HepG2 (cell line): Measurements from ENCODE around the gene MNAT1. TPM values are rescaled to one million over a fixed set of nuclear protein-coding genes. Genes with fewer than 3 reads are reported as not detected.

ENCODE experiments used
- BRCA1 ChIP-seq: sonication (generic); formaldehyde crosslinking; IDR thresholded peaks from 2 replicates; pipeline ENCODE4 v1.4.0; 2020; ENCODE audit warnings: missing genetic modification reagents
- CEBPG ChIP-seq: IDR thresholded peaks from 2 replicates; pipeline ENCODE4 v1.6.1; 2016
- EED ChIP-seq: sonication (generic); formaldehyde crosslinking; IDR thresholded peaks from 2 replicates; pipeline ENCODE4 v1.5.0; 2020; ENCODE audit warnings: mild to moderate bottlenecking, missing genetic modification reagents
- GATA4 ChIP-seq: sonication (generic); IDR thresholded peaks from 2 replicates; pipeline ENCODE4 v1.6.1; 2016; ENCODE audit warnings: antibody characterized with exemption, low read depth, borderline replicate concordance
- HOXA3 ChIP-seq: sonication (generic); formaldehyde crosslinking; IDR thresholded peaks from 2 replicates; pipeline ENCODE4 v1.5.0; 2020; ENCODE audit warnings: missing genetic modification reagents
- IKZF1 ChIP-seq: fragments of 450-650 bp; IDR thresholded peaks from 2 replicates; pipeline ENCODE4 v1.7.1; 2016
- KDM1A ChIP-seq: IDR thresholded peaks from 2 replicates; pipeline ENCODE4 v1.6.1; 2016; ENCODE audit warnings: missing compliant biosample characterization
- NR2F2 ChIP-seq: IDR thresholded peaks from 2 replicates; pipeline ENCODE4 v1.6.1; 2012; ENCODE audit warnings: low read depth, inconsistent platforms, borderline replicate concordance
- PPARG ChIP-seq: conservative IDR thresholded peaks from 2 replicates; pipeline ENCODE4 v1.6.1; 2016; ENCODE audit warnings: missing biosample characterization, missing genetic modification reagents
- RAD51 ChIP-seq: fragments of 450-650 bp; IDR thresholded peaks from 2 replicates; pipeline ENCODE4 v1.6.1; 2016; ENCODE audit warnings: borderline replicate concordance
- SOX5 ChIP-seq: IDR thresholded peaks from 2 replicates; pipeline ENCODE4 v1.6.1; 2016; ENCODE audit warnings: borderline replicate concordance
- SP4 ChIP-seq: sonication (generic); formaldehyde crosslinking; IDR thresholded peaks from 2 replicates; pipeline ENCODE4 v1.8.1; 2023; ENCODE audit warnings: mild to moderate bottlenecking, missing genetic modification reagents
- TARDBP ChIP-seq: sonication (generic); formaldehyde crosslinking; IDR thresholded peaks from 2 replicates; pipeline ENCODE4 v1.8.0; 2022; ENCODE audit warnings: mild to moderate bottlenecking, missing genetic modification reagents
- TBX3 ChIP-seq: fragments of 450-650 bp; IDR thresholded peaks from 2 replicates; pipeline ENCODE4 v1.6.1; 2017; ENCODE audit warnings: antibody characterized with exemption, mild to moderate bottlenecking, inconsistent platforms, borderline replicate concordance
- ZBTB20 ChIP-seq: sonication (generic); formaldehyde crosslinking; IDR thresholded peaks from 2 replicates; pipeline ENCODE4 v1.8.1; 2023; ENCODE audit warnings: missing genetic modification reagents, low read depth, mild to moderate bottlenecking, borderline replicate concordance
- ZFAT ChIP-seq: sonication (generic); formaldehyde crosslinking; conservative IDR thresholded peaks from 2 replicates; pipeline ENCODE4 v1.8.1; 2023; ENCODE audit warnings: missing genetic modification reagents, inconsistent platforms
- ZNF556 ChIP-seq: sonication (generic); formaldehyde crosslinking; IDR thresholded peaks from 2 replicates; pipeline ENCODE4 v1.4.0; 2020; ENCODE audit warnings: mild to moderate bottlenecking, missing genetic modification reagents, borderline replicate concordance
- ZSCAN12 ChIP-seq: sonication (generic); formaldehyde crosslinking; IDR thresholded peaks from 2 replicates; pipeline ENCODE4 v1.9.0; 2021; ENCODE audit warnings: mild to moderate bottlenecking, missing genetic modification reagents
- polyA plus RNA-seq, 8 experiments: library from polyadenylated mRNA; depleted of rRNA in 3 of 8; stranded (reverse) in 7 of 8; unstranded in 1 of 8; fragments of >200 nt; fragmentation: Illumina TruSeq in 4 of 8; extraction: Trizol in 4 of 8; gene quantifications; 2 replicates each; pipeline versions ENCODE4 v1.2.1 to v1.2.3, GENCODE V29; 2011 to 2016; ENCODE audit warnings: low read depth in 4 of 8, missing spikeins in 1 of 8, mixed read lengths in 1 of 8; ENCODE audit not compliant: insufficient read depth in 1 of 8
- total RNA-seq, 5 experiments: library from RNA; depleted of rRNA; stranded (reverse); fragments of >200 nt; fragmentation: Illumina TruSeq; extraction: Trizol; gene quantifications; 2 replicates each; pipeline ENCODE4 v1.2.3, GENCODE V29; 2016; ENCODE audit warnings: low read depth in 1 of 5
- TF ChIP-seq, protein P1 (sequence below): sonication (generic); formaldehyde crosslinking; conservative IDR thresholded peaks from 2 replicates; pipeline ENCODE4 v1.4.0; 2020; ENCODE audit warnings: missing genetic modification reagents
- TF ChIP-seq, protein P2 (sequence below): sonication (generic); formaldehyde crosslinking; IDR thresholded peaks from 2 replicates; pipeline ENCODE4 v1.5.0; 2020; ENCODE audit warnings: missing genetic modification reagents
- TF ChIP-seq, protein P3 (sequence below): sonication (generic); formaldehyde crosslinking; IDR thresholded peaks from 2 replicates; pipeline ENCODE4 v1.4.0; 2020; ENCODE audit warnings: missing genetic modification reagents
- TF ChIP-seq, protein P4 (sequence below): IDR thresholded peaks from 2 replicates; pipeline ENCODE4 v1.6.1; 2018; ENCODE audit warnings: missing genetic modification reagents, mild to moderate bottlenecking, missing compliant biosample characterization
- TF ChIP-seq, protein P5 (sequence below): sonication (generic); formaldehyde crosslinking; IDR thresholded peaks from 2 replicates; pipeline ENCODE4 v1.4.0; 2020; ENCODE audit warnings: missing genetic modification reagents
- TF ChIP-seq, protein P6 (sequence below): sonication (generic); formaldehyde crosslinking; IDR thresholded peaks from 2 replicates; pipeline ENCODE4 v1.8.0; 2023; ENCODE audit warnings: mild to moderate bottlenecking, missing genetic modification reagents

The MNAT1 gene
- total and polyA plus RNA-seq, 2 of the 13 experiments (the other 11 are each of a cell fraction or from before 2014, with no cell fraction given): 49.2 to 94.8 TPM

DNA sequence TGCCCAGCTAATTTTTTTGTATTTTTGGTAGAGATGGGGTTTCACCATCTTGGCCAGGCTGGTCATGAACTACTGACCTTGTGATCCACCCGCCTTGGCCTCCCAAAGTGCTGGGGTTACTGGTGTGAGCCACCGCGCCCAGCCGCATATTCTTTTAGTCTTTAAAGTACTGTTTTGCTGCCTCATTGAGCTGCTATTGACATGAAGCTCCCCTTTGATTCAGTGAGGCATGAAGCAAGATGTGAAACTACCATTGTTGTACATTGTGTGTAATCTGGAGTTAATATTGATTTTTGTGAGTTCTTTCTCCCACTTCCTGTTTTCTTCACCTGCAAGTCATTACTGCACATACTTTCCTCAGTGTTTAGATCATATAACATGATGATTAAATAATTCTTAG lies 80.8 kb downstream of the MNAT1 start (continued):
- peak; percentile 36; the same call in 1 of the 2 replicates for TF ChIP-seq HOXA3 (CRISPR knock-in tag)
- TF ChIP-seq KDM1A: peak; percentile 90
- TF ChIP-seq RAD51: no peak
- peak; percentile 75 for TF ChIP-seq CEBPG
- TF ChIP-seq NR2F2: 0 out of 2 replicates have a peak, but pooled peaks have one; percentile 29
- TF ChIP-seq ZBTB20 (CRISPR knock-in tag): no peak
- no peak for TF ChIP-seq ZNF556
- no peak for TF ChIP-seq ZSCAN12 (CRISPR knock-in tag)
- peak; percentile 74 for TF ChIP-seq PPARG (CRISPR knock-in tag)
- no peak for TF ChIP-seq ZFAT (CRISPR knock-in tag)
- TF ChIP-seq, protein P1, sequence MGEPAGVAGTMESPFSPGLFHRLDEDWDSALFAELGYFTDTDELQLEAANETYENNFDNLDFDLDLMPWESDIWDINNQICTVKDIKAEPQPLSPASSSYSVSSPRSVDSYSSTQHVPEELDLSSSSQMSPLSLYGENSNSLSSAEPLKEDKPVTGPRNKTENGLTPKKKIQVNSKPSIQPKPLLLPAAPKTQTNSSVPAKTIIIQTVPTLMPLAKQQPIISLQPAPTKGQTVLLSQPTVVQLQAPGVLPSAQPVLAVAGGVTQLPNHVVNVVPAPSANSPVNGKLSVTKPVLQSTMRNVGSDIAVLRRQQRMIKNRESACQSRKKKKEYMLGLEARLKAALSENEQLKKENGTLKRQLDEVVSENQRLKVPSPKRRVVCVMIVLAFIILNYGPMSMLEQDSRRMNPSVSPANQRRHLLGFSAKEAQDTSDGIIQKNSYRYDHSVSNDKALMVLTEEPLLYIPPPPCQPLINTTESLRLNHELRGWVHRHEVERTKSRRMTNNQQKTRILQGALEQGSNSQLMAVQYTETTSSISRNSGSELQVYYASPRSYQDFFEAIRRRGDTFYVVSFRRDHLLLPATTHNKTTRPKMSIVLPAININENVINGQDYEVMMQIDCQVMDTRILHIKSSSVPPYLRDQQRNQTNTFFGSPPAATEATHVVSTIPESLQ (CRISPR knock-in tag): no peak
- TF ChIP-seq, protein P2, sequence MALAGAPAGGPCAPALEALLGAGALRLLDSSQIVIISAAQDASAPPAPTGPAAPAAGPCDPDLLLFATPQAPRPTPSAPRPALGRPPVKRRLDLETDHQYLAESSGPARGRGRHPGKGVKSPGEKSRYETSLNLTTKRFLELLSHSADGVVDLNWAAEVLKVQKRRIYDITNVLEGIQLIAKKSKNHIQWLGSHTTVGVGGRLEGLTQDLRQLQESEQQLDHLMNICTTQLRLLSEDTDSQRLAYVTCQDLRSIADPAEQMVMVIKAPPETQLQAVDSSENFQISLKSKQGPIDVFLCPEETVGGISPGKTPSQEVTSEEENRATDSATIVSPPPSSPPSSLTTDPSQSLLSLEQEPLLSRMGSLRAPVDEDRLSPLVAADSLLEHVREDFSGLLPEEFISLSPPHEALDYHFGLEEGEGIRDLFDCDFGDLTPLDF (CRISPR knock-in tag): no peak
- no peak for TF ChIP-seq BRCA1
- peak; percentile 98 for TF ChIP-seq SOX5 (CRISPR knock-in tag)
- TF ChIP-seq, protein P3, sequence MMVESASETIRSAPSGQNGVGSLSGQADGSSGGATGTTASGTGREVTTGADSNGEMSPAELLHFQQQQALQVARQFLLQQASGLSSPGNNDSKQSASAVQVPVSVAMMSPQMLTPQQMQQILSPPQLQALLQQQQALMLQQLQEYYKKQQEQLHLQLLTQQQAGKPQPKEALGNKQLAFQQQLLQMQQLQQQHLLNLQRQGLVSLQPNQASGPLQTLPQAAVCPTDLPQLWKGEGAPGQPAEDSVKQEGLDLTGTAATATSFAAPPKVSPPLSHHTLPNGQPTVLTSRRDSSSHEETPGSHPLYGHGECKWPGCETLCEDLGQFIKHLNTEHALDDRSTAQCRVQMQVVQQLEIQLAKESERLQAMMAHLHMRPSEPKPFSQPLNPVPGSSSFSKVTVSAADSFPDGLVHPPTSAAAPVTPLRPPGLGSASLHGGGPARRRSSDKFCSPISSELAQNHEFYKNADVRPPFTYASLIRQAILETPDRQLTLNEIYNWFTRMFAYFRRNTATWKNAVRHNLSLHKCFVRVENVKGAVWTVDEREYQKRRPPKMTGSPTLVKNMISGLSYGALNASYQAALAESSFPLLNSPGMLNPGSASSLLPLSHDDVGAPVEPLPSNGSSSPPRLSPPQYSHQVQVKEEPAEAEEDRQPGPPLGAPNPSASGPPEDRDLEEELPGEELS (CRISPR knock-in tag): peak; percentile 70
- TF ChIP-seq GATA4: peak; percentile 26; the same call in 1 of the 2 replicates
- TF ChIP-seq, protein P4, sequence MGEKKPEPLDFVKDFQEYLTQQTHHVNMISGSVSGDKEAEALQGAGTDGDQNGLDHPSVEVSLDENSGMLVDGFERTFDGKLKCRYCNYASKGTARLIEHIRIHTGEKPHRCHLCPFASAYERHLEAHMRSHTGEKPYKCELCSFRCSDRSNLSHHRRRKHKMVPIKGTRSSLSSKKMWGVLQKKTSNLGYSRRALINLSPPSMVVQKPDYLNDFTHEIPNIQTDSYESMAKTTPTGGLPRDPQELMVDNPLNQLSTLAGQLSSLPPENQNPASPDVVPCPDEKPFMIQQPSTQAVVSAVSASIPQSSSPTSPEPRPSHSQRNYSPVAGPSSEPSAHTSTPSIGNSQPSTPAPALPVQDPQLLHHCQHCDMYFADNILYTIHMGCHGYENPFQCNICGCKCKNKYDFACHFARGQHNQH (CRISPR knock-in tag): peak; percentile 45; the same call in 1 of the 2 replicates
- no peak for TF ChIP-seq IKZF1
- TF ChIP-seq TARDBP (CRISPR knock-in tag): no peak
- no peak for TF ChIP-seq SP4 (CRISPR knock-in tag)
- TF ChIP-seq TBX3: peak; percentile 27; the same call in 1 of the 2 replicates
- TF ChIP-seq, protein P5, sequence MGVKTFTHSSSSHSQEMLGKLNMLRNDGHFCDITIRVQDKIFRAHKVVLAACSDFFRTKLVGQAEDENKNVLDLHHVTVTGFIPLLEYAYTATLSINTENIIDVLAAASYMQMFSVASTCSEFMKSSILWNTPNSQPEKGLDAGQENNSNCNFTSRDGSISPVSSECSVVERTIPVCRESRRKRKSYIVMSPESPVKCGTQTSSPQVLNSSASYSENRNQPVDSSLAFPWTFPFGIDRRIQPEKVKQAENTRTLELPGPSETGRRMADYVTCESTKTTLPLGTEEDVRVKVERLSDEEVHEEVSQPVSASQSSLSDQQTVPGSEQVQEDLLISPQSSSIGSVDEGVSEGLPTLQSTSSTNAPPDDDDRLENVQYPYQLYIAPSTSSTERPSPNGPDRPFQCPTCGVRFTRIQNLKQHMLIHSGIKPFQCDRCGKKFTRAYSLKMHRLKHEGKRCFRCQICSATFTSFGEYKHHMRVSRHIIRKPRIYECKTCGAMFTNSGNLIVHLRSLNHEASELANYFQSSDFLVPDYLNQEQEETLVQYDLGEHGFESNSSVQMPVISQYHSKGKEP (CRISPR knock-in tag): no peak
- no peak for TF ChIP-seq EED
- TF ChIP-seq, protein P6, sequence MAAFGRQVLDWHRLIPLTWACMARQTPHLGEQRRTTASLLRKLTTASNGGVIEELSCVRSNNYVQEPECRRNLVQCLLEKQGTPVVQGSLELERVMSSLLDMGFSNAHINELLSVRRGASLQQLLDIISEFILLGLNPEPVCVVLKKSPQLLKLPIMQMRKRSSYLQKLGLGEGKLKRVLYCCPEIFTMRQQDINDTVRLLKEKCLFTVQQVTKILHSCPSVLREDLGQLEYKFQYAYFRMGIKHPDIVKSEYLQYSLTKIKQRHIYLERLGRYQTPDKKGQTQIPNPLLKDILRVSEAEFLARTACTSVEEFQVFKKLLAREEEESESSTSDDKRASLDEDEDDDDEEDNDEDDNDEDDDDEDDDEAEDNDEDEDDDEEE (CRISPR knock-in tag): no peak
